Measurements from ENCODE around the gene UBE2D4. TPM values are rescaled to one million over a fixed set of nuclear protein-coding genes. Genes with fewer than 3 reads are reported as not detected.

Gene UBE2D4
- total RNA-seq, 1 donor from 2014 or later, result 27.4 TPM

GRCh38 chr7:43921423-43921822, 4.8 kb upstream of the UBE2D4 start:
- DNase-seq (ENCODE audit: low read depth), result no peak
- no peaks in the 10 kb centered on the region for H3K27me3 ChIP-seq (ENCODE audit: control insufficient read depth, insufficient read depth, low read length)
- H3K4me3 ChIP-seq (ENCODE audit: low read depth, low read length), result no peak overlapping the region
- TF ChIP-seq CTCF (IDR thresholded peaks at IDR 0.05; ENCODE audit: insufficient read depth, low read length, poor library complexity, severe bottlenecking), result no peak
- no peaks in the 10 kb centered on the region for H3K36me3 ChIP-seq (ENCODE audit: control insufficient read depth, insufficient read depth, low read length)

GRCh38 chr7:43922726-43923125, 3.5 kb upstream of the UBE2D4 start:
- DNase-seq (ENCODE audit: low read depth), result no peak
- H3K27me3 ChIP-seq (ENCODE audit: control insufficient read depth, insufficient read depth, low read length), result no peaks in the 10 kb centered on the region
- no peaks in the 10 kb centered on the region for H3K36me3 ChIP-seq (ENCODE audit: control insufficient read depth, insufficient read depth, low read length)
- no peak overlapping the region for H3K4me3 ChIP-seq (ENCODE audit: low read depth, low read length)
- no peak for TF ChIP-seq CTCF (IDR thresholded peaks at IDR 0.05; ENCODE audit: insufficient read depth, low read length, poor library complexity, severe bottlenecking)

- Histone ChIP-seq H3K4me3 (ENCODE audit: low read depth, low read length) (peak overlapping the region; percentile 61), H3K27me3 (ENCODE audit: control insufficient read depth, insufficient read depth, low read length) (no peaks in the 10 kb centered on the region), H3K36me3 (ENCODE audit: control insufficient read depth, insufficient read depth, low read length) (no peaks in the 10 kb centered on the region)
- no peak for TF ChIP-seq CTCF (IDR thresholded peaks at IDR 0.05; ENCODE audit: insufficient read depth, low read length, poor library complexity, severe bottlenecking)
- DNase-seq (ENCODE audit: low read depth), result no peak
Measured at GRCh38 chr7:43926798-43927123, 525 bp downstream of the UBE2D4 start.

- Histone ChIP-seq H3K4me3 (ENCODE audit: low read depth, low read length) (no peak overlapping the region), H3K36me3 (ENCODE audit: control insufficient read depth, insufficient read depth, low read length) (no peaks in the 10 kb centered on the region), H3K27me3 (ENCODE audit: control insufficient read depth, insufficient read depth, low read length) (no peaks in the 10 kb centered on the region)
- no peak for DNase-seq (ENCODE audit: low read depth)
- no peak for TF ChIP-seq CTCF (IDR thresholded peaks at IDR 0.05; ENCODE audit: insufficient read depth, low read length, poor library complexity, severe bottlenecking)
Measured at GRCh38 chr7:43927810-43928209, 1.6 kb downstream of the UBE2D4 start.

DNA sequence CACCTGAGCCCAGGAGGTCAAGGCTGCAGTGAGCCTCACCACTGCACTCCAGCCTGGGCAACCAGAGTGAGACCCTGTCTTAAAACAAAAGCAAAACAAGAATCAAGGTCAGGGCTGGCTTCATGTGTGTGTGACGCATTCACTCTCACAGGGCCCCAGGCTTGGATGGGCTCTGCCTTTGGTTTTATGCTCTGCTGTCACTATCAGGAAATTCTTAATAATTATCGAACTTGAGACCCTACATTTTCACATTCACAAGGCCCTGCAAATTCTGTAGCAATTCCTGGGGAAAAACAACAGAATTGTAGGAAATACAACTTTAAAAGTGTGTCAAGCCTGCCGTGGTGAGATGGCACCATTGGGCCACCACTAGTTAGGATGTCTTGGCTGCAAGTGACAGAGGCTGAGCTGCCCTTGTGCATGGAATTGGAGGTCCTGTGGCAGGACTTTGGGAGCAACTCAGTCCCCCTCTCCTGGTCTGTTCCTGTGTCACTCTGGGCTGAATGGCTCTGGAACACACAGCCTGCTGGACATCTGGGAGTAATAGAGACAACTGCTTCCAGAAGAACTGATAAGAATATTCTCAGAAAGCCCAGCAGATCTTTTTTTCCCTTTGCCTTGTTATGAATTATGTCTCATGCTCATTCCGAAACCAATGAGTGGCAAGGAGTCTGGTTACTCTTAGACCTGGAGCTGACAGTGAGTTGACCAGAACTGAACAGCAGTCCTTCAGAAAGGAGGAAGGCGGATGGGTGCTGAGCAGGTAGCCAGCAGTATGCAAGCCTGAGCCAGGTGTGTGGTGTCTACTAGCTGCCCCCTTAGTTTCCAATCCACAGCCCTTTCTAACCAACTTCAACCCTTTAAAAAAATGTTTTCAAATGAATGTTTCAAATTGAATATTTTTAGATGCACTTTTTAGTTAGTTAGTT, 3.6 kb downstream of the UBE2D4 start:
- DNase-seq (ENCODE audit: low read depth), result no peak

More for the DNA sequence above, 3.6 kb downstream of the UBE2D4 start:
- Histone ChIP-seq H3K36me3 (ENCODE audit: control insufficient read depth, insufficient read depth, low read length) (no peaks in the 10 kb centered on the region), H3K27me3 (ENCODE audit: control insufficient read depth, insufficient read depth, low read length) (no peaks in the 10 kb centered on the region), H3K4me3 (ENCODE audit: low read depth, low read length) (no peak overlapping the region)
- no peak for TF ChIP-seq CTCF (IDR thresholded peaks at IDR 0.05; ENCODE audit: insufficient read depth, low read length, poor library complexity, severe bottlenecking)
